ENCODE measurements around the gene PAFAH2.

Gene PAFAH2

GRCh38 chr1:25997828-25998761, at the start of gene PAFAH2:
PAFAH2 (minus strand) TSS chr1:25998063; CDS start chr1:25990816, 7,247 bp downstream.
- peak; percentile 89 to 96 (median 95) for DNase-seq (ENCODE audit: low read depth in 3 of 3, low spot score in 1 of 3)

GRCh38 chr1:26047278-26047874, 49.5 kb upstream of the PAFAH2 start:
- no peak for DNase-seq (ENCODE audit: low read depth in 3 of 3, low spot score in 1 of 3)

DNA sequence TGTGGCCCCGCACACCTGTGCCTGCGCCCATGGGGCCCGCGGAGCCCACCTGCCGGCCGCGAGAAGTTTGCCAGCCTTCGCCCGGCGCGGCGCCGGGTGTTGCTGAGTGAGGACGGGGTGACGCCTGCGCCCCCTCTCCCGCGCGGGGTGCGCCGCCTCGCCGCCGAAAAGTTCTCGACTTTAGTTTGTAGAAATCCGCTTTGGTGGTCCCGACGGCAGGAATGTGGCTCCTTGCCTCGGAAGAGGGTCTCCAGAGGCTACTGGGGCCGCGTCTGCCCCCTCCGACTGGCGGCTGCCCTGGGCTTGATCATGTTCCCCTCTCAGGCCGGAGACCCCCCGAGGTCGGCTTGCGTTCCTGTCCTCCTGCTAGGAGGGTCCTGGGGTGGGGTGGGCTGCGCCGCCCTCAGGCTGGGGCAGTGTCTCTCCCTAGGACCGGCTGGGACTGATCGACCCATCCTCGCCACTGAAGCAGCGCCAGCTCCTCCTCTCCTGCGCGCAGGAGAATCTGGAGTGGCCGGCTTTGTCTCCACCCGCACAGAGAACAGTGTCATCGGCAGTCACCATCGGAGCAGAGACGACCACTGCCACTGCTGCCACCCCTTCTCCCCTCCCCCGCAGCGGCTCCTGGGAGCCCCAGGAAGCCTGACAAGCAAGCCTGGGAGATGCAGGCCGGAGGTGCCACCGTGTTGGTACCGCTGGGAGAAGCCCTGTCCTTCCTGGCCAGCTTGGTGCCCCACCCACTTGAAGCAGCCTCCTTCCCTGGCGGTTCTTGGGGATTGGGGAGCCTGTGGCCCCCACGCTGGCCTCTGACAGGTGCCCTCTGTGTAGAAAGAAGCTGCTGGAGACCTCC, 48.6 kb upstream of the PAFAH2 start:
- DNase-seq (ENCODE audit: low read depth in 3 of 3, low spot score in 1 of 3) = no peak

DNA sequence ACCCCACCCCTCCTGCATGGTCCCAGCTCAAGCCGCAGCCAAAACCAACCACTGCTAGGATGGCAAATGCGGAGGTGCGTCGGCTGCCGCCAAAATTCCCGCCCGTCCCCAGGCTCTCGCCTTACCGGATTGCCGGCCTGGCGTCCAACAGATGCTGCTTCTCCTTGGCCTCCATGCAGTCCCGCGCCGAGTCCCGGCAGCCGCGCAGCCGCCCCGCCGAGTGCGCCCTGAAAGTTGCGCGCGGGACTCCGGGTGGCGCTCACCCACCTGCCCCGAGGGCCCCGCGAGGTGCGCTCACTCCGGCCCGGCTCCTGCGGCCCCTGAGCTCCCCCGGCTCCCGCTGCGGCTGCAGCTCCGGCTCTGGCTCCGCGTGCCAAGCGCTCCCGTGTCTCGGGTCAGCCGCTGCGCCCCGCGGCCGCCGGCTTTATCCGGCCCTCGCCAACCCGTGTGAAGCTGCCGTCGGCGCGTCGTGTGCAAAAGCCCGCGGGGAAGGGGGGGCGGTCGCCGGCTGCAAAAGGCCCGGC, 47.9 kb upstream of the PAFAH2 start, which contains the start of gene SLC30A2:
SLC30A2 (minus strand) TSS at position 397 of the 524 bp plus-strand sequence; CDS start at position 175, 222 bp downstream.
- no peak for DNase-seq (ENCODE audit: low read depth in 3 of 3, low spot score in 1 of 3)

- DNase-seq (ENCODE audit: low read depth in 3 of 3, low spot score in 1 of 3) = no peak
Measured at GRCh38 chr1:26044971-26045721, 47.3 kb upstream of the PAFAH2 start.

DNA sequence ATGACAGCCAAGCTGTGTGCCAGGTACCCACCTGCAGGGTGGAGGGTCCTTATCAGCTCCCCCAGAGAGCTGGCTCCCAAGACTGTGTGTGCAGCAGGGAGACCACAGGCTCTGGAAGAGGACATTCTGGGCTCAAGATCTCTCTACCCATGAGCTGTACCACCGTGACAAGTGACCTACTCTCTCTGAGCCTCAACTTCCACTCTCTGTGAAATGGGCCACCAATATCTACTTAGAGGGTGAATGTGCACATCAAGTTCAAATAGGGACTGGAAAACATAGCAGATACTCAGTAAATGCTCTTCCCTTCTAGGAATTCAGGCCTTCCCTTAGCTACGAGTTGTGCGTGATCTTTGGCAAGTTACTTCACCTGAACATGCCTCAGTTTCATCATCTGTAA, 46.6 kb upstream of the PAFAH2 start:
- DNase-seq (ENCODE audit: low read depth in 3 of 3, low spot score in 1 of 3) = no peak

DNA sequence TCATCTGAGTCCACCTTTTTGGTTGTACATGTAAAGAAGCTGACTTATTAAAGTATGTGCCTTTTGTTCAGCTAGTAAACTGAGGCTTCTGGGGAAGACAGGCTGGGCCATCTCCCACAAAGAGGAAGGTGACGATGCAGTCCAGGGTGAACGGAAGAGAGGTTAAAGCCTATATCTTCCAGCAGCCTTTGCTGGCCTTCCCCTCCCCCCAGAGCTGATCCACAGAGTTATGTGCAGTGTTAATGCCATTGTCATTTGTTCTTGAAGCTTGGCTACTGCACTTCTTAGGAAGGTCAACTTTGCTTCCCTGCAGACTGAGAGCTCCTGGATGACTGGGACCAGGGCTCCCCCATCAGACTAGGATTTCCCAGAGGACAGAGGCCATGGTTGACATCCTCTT, 45.9 kb upstream of the PAFAH2 start:
- DNase-seq (ENCODE audit: low read depth in 3 of 3, low spot score in 1 of 3) = no peak

DNA sequence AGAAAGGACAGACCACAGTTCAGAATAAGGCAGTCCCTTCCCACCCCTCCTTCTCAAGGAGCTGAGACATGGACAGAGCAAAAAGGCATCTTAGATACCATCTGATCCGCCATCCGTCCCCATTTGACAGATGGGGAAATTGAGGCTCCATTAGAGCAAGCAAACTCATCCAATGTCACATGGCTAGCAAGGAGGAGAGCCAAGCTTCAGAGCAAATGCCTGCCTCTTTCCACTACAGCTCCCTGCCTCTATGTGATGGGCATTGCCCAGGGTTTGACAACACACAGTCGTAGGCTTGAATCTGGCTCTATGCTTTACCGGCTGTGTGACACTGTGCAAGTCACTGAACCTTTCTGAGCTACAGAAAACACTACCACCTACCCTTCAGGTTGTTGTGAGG, 44.1 kb upstream of the PAFAH2 start:
- no peak for DNase-seq (ENCODE audit: low read depth in 3 of 3, low spot score in 1 of 3)

- DNase-seq (ENCODE audit: low read depth in 3 of 3, low spot score in 1 of 3) = no peak
Measured at GRCh38 chr1:26041401-26041800, 43.5 kb upstream of the PAFAH2 start.

DNA sequence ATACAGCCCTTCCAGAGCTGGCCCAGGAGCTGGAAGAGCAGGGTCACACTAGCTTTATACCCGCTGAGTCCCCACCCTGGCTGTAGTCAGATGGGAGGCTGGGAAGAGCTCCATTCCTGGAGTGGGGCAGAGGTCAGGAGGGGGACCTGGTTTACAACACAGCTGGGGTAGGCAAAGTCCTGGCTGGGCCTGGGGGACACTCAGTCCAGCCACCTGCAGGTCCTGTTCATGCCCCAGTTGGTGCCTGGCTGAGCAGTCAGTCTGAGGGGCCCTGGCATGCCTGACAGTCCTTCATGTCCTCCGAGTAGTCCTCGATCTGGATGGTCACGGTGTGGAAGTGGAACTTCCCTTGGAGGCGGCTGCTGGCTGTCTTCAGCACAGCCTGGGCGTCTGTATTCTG, 41.0 kb upstream of the PAFAH2 start:
- DNase-seq (ENCODE audit: low read depth in 3 of 3, low spot score in 1 of 3) = no peak

GRCh38 chr1:26038477-26038876, 40.6 kb upstream of the PAFAH2 start:
- DNase-seq (ENCODE audit: low read depth in 3 of 3, low spot score in 1 of 3) = no peak

GRCh38 chr1:26037904-26038303, 40.0 kb upstream of the PAFAH2 start:
- DNase-seq (ENCODE audit: low read depth in 3 of 3, low spot score in 1 of 3) = no peak

- no peak for DNase-seq (ENCODE audit: low read depth in 3 of 3, low spot score in 1 of 3)
Measured at GRCh38 chr1:26036756-26037281, 39.0 kb upstream of the PAFAH2 start.

DNA sequence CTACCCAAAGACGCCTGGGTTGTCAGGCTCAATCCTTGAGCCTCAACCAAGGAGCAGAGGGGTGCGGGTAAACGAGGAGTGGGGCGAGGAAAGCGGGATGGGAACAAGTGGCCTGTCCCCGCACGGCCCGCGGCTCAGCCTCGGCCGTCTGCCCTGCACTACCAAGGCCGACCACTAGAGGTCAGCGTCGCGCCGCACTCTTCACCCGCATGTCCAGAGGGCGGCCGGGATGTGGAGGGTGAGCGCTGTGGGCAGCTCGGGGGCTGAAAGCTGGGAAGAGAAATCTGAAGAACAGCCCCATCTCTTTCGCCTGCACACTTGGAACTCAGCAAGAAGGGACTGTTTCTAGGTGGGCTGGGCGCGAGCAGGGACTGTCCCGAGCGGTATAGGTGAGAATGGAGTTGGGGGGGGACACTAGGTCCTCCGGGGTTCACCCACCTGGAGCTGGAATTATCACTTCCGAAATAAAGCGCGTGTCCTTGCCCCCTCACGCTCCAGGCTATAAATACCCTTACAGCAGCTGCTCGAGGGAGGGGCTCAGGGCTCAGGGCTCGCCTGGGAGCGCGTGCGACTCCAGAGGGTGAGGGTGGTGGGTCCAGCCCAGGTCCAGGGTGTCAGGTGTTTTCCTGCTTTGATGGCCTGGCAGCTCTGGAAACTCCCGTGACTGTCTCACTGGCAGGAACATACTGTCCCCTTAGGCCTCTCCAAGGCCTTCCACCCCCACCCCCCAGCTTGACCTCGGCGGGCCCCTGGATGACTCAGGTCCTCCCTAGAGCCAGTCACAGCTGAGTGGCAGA, 38.3 kb upstream of the PAFAH2 start:
- peak; percentile 6 to 77 (median 50) for DNase-seq (ENCODE audit: low read depth in 3 of 3, low spot score in 1 of 3)

- DNase-seq (ENCODE audit: low read depth in 3 of 3, low spot score in 1 of 3) = peak; percentile 80 to 82 (median 80)
Measured at GRCh38 chr1:26035203-26035958, 37.5 kb upstream of the PAFAH2 start.

- no peak for DNase-seq (ENCODE audit: low read depth in 3 of 3, low spot score in 1 of 3)
Measured at GRCh38 chr1:26034504-26035202, 36.8 kb upstream of the PAFAH2 start.

DNA sequence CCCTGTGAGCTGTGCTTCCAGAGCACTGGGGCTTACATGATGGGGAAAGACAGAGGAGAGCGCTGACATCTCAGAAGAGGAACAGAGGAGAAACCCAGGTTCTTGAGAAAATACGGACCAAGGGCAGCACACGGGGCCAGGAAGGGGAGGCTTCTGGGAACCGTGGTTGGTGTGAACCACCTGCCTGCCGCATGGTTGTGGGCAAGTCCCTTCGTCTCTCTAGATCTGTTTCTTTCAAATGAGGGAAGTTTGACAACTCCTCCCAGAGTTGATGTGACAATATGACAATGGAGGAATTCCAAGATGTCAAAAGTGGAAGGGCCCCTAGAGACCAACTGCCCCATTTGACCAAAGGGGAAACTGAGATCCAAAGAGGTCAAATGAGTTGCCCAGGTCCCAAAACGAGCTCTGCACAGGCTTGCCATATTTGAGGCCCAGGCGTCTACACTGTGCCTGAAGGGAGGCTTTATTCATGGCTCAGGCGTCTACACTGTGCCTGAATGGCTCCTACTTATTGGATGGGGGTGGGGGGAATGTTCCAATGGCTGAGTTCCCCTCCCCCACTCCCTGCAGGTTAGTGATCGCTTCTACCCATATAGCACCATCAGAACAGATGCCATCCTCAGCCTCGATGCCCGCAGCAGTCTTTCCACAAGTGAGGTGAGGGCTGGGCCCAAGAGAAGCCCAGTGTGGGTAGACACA, 34.9 kb upstream of the PAFAH2 start:
- no peak for DNase-seq (ENCODE audit: low read depth in 3 of 3, low spot score in 1 of 3)

Data from stimulated activated CD4-positive, alpha-beta T cell treated with anti-CD3 and anti-CD28 coated beads, TNF-alpha, amount 100 ng/mL, for 1 hour (primary cell).